GM21717 (cell line): ENCODE results near the gene TNFRSF25.
"Not testable (repeated sequence)": the region's sequence is repeated elsewhere in the genome, so short reads cannot be mapped to it uniquely, and the experiment has no call there.

Source experiments
- ATAC-seq: cut with Tn5 transposase; IDR thresholded peaks from one replicate; pipeline ENCODE4 v1.9.1; 2021; ENCODE audit warnings: mild to moderate bottlenecking, moderate library complexity; ENCODE audit not compliant: unreplicated experiment

Gene TNFRSF25

DNA sequence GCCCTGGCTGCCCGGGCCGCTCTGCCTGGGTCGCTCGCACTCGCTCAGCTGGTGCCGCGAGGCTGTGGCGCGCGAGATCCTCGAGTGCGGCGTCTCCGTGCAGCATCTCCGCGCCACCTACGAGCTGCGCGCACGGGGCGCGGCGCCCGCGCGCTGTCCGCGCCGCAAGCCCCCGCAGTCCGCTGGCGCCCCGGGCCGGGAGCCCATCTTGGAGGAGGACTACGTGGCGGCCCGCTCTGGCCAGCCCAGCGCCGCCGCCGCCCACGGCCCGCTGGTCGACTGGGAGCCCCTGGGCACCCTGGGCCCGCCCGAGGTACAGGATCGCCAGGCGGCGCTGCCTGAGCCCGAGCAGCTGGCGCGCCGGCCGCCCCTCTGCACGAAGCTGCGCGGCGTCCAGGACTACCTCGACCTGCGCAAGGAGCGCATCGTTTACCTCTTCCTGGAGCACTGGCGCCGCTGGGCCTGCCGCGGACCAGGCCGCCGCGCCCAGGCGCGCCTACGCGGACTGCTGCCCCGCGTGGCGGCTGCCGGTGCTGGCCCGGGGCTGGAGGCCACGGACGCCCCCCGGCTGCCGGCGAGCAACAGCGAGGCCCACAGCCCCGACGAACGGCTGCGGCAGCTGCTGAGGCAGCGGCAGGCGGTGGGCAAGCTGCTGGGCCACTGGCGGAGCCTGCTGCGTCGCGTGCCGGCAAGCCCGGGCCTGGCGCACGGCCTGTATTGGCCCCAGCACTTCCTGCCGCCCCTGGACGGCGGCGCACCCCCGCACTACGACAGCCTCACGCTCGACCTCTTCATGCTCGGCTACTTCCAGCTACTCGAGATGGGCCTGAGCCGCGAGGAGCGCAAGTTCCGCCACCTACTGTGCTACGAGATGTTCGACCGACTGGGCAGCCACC lies 10.9 kb downstream of the TNFRSF25 start:
- no peak for ATAC-seq

DNA sequence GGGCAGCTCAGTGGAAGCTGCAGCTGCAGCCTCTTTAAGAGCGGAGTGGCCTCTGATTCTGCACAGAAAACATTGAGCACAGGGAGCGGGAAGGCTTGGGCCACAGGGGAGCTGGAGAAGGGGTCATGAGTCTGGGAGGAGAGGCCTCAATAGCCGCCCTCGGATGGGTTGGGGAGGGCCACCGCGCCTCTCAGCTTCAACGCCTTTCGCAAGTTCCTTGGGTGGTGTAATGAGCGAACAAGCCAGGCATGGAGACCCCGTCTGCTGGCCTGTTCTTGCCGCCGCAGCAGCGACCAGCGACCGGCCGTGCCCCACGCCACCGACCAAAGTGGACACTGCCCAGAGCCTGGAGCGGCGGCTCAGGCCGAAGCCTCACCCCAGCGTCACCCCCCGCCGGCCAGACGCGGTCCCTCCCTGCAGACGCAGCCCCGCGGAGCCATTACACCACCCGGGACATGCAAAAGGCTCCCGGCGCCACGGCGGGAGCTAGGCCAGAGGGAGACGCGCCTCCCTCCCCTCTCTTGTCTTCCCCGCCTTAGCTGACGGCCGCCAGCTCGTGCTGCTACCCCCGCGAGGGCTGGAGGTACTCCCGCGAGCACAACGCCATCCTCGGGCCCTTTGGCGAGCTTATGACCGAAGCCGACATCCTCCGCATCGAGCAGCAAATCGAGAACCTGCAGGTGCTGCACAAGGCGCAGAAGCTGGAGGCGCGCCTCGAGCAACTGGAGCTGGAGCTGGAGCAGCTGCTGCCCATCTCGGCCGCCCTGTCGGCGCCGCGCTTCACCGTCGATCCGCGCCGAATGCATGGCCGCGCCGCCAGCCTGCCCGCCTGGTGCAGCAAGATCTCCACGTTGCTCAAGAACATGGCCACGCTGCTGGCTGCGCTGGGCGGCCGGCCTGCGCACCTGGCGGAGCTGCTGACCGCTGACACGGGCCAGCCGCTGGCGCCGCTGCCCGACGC lies 11.8 kb downstream of the TNFRSF25 start:
- ATAC-seq, result not testable (repeated sequence)

DNA sequence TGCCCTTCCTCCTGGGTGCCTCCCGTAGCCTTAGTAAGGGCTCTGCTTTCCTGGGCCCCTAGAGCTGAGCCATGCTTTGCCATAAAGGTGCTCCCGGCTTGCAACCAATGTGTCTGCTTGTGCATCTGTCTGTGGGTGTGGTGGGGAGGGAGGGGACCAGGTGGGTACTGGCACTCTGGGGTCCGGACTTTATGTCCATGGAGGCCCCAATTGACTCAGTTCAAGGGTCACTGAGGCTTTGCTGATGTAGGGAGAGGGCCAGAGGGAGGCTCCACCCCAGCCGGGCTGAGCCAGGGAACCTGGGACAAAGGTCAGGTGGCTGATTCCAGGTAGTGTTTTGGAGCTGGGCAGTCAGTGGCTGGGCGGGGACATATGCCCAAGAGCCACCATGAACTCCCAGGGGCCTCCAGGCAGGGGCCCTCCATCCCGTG lies 15.0 kb downstream of the TNFRSF25 start:
- ATAC-seq, result no peak

DNA sequence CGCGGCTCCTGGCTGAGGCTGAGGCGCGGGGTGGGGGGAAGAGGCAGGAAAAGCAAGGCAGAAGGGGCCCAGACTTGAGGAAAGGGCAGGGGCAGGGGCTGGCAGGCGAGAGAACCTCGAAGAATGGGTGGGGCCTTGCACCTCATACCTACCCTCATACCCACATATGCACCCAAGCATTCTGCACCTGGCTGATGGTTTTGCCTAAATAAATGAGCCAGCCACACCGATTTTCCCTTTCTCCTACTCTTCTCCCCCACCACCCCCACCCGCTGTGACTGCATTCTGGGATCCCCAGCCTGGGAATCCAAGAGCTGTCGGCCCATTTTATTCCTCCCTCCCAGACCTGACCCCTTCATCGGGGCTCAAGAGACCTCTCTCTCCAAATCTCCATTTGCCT lies 15.5 kb downstream of the TNFRSF25 start:
- ATAC-seq, result not testable (repeated sequence)

DNA sequence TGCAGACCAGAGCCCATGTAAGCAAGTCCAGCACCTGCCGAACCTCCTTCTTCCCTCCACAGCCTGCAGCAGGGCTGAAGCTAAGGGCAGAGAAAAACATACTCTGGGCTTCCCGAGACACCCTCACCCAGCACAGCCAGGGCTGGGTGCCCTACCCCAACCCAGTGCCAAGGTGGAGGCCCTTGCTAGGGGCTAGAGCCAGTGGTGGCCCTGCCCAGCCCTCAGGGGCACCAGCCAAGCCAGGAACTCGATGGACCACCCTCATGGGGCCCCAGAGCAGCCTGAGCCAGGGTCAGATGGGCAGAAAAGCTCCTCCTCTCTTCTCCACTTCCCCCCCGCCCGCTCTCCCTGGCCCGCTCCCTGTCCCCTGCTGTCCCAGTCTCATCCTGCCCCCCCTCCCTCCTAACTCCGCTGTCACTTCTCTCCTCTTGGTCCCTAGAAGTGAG lies 15.9 kb downstream of the TNFRSF25 start:
- ATAC-seq, result no peak

DNA sequence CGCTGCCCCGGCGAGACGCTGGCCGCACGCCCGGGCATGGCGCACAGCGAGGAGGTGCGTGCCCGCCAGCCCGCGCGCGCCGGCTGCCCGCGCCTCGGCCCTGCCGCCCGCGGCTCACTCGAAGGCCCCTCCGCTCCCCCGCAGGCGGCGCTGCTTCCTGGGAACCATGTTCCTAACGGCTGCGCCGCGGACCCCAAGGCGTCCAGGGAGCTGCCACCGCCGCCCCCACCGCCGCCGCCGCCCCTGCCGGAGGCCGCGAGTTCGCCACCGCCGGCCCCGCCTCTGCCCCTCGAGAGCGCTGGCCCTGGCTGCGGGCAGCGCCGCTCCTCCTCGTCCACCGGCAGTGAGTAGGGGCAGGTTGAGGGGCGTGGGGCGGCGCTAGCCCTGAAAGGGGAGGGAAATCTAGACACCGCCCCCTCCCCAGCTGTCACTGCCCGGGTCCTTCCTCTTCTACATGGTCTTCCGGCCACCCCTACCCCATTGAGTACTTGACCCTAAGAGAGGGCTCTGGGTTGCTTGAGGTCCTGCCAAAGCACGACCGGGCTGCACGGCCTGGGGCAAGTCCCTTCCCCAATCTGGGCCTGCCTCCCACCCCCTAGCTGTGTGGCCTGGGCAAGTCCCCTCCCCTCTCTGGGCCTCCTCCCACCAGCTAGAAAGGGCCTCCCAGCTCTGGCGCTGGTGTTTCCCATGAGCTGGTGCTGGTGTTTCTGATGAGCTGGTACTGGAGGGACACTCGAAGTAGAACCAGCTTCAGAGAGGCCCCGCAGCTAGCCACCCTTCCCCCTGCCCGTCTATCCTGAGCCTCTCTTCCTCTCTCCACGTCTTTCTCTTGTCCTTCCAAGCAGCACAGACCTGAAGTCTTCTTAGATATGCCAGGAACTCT lies 17.0 kb downstream of the TNFRSF25 start:
- no peak for ATAC-seq

DNA sequence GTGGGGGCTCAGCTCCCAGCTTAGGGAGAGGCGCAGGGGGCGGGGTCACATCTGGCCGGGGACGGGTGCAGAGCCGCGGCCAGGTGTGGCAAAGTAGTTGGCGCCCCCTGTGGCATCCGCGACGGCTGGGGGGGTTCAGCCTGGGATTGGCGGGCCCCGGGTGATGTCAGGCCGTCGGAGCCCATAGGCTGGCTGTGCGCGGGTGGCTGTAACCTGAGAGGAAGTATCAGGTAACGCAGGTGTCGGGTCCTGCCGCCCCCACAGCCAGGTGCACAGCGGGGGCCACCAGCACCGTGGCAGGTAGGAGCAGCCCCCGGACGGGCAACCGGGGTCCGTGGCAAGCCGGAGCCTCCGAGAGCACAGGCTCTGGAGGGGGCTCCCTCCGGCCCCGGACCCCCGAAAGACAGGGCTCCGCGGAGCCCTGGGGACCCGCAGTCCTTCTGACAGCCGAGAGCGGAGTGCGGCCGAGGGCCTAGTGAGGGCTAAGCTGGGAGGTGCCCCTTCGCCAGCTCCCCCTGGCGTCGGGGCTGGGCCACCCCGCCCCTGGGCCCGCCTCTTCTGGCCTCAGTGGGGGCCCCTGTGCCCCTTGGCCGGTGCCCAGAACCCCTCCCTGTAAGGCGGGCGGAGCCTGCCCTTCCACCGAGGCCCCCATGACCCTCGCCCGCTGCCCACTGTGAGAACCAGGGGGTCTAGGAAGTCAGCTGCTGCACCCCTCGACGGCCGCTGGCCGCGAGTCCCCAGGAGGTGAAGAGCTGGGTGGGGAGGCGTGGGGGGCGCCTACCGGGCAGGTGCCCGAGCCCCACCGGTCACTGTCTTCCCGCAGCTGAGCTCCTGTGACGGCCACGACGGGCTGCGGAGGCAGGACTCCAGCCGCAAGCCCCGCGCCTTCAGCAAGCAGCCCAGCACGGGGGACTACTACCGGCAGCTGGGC lies 17.9 kb downstream of the TNFRSF25 start:
- ATAC-seq, result no peak

DNA sequence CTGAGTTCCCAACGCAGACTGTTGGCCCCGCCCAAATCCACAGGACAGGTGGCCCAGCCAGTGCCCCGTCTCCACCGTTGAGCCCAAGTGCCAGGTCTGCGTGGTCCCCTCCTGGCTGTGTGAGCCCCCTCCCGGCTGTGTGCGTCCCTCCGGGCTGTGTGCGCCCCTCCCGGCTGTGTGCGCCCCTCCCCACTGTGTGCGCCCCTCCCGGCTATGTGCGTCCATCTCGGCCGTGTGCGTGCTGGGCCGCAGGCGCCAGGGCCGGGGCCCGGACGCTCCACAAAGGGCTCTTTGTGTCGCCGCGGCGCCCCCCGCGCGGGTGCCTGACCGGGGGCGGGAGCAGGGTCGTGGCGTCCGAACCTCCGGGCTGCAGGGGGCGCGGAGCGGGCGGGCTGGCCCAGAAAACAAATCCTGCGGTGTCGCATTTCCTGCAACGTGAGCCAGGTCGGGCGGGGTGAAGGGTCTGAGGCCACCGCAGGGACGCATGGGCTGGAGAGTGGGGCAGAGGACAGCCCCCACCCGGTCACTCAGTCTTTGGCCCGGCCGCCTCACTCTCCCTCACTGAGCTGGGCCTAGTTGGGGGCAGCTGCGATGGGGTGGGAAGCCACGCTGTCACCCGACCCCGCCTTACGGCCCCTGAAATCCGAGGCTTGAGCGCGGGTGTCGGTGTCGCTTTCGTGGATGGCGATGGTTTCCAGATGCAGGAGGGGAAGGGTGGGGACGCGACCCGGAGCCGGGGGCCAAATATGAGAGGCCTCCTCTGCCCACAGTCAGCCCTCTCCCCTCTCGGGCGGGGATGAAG lies 18.8 kb downstream of the TNFRSF25 start:
- ATAC-seq, result no peak

DNA sequence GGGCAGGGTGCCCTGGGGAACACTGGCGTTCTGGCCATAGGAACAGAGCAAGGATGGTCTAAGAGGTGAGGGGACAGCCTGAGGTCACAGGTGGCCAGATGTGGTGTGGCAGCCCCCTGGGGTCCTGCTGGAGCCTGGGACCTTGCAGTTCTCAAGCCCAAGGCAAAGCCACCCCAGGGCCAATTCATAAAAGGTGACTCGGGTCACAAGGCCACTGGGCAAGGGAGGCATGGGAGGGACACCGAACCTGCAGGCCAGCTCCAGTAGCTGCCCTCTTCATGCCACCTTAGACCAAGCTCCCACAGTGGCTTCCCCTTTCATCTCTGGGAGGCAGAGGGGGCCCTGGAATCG lies 19.3 kb downstream of the TNFRSF25 start:
- no peak for ATAC-seq

DNA sequence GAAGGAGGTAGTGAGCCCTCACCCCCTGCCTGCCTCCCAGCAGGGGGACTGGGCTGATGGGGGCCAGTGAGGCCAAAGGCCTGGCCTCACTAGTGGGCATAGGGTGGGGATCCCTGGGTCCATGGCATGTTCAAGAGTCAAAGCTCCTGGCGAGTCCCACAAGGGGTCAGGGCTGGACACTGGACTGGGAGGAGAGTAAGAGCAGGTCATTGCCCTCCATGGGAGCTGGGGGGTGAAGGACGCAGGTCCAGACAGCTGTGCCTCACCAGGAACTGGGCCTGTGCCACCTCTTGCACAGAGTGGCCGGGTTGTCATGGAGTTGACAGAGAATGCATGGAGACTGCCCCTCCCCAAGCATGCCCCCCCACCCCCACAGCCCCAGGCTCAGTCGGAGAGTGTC lies 20.0 kb downstream of the TNFRSF25 start:
- not testable (repeated sequence) for ATAC-seq

DNA sequence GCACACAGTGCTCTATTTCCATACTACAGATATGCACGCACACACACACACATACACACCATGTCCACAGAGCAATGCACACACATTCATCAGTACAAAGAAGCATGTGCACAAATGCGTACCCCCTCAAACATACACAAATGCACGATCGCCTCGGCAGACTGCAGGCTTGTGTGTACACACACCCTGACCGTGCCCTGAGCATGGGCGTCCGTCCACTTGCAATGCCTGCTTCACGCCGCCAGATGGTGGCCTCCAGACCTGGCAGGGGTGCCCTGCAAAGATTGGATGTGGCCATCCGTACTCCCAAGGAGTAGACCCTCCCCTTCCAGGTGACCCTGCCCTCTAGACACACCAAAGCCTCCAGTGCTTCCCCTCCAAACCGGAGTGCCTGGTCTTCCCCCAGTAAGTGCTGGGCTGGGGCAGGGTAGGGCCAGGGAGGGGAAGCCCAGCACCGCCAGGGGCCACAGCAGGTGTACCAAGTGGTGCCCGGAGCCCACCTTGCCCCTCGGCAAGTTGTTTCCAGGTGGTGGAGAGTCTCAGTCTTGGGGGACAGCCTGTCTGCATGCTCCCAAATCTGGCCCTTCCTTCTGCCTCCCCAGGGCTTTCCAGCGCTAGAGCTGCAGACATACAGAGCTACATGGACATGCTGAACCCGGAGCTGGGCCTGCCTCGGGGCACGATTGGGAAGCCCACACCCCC lies 20.8 kb downstream of the TNFRSF25 start:
- ATAC-seq, result no peak

DNA sequence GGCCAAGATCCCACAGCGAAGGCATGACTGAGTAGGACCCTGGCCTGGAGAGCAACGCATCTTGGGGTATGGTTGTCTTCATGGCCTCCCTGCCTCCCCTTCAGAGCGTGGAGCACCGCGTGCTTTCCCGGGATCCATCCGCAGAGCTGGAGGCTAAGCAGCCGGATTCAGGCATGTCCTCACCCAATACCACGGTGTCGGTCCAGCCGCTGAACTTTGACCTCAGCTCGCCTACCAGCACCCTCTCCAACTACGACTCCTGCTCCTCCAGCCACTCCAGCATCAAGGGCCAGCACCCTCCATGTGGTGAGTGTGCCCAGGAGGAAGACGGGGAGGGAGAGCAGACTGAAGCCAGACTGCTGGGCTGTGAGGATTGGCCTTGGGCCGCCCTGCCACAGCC lies 21.6 kb downstream of the TNFRSF25 start:
- ATAC-seq, result no peak

DNA sequence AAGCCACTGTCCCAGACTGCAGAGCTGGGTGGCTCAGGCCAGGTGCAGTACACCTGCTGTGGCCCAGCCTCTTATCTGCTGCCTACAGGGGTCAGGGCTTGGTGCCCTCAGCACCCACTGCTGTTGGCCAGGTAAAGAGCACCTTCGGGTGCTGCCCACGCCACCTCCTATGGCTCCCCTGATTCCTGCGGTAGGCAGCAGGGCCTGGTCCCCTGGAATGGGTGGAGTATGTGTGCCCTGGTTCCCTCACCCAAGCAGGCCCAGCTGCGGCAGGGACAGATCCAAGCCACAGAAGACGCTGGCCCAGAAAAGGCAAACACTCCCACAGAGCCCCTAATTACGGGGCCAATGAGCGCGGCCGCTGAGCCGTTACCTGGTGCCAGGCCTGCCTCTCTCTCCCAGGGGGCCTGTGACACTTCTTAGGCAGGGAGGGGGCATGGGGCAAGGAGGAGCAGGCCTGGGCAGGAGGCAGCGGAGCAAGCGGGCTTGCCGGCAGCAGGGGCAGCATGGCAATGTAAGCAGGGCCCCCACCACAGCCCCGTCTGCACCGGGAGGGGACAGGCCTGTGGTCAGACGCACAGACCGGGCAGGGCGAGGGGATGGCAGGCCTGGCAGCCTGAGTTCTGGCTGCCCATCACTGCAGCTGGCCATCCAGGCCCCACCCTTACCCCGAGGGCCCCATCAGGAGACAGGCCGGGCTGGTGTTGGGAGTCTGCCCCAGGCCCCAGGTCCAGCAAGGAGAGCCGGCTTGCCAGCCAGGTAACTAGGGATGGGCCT lies 22.4 kb downstream of the TNFRSF25 start:
- ATAC-seq, result no peak

DNA sequence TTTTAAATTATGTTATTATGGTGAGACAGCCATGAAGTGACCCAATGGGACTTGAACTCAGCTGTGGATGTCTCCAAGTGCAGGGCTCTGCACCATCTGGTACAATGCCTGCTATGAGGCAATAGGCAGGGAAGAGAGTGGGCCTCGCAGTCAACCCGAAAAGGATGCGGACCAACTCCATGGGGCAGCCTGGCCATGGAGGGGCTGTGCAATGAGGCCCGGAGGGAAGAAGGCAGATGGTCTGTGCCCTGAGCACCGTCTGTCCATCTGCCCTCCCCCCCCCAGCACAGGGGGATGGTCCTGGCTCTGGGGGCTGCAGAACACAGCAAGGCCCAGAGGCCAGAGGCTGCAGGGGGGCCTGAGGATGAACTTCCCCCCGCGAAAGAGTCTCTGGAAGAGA lies 24.4 kb downstream of the TNFRSF25 start:
- no peak for ATAC-seq

DNA sequence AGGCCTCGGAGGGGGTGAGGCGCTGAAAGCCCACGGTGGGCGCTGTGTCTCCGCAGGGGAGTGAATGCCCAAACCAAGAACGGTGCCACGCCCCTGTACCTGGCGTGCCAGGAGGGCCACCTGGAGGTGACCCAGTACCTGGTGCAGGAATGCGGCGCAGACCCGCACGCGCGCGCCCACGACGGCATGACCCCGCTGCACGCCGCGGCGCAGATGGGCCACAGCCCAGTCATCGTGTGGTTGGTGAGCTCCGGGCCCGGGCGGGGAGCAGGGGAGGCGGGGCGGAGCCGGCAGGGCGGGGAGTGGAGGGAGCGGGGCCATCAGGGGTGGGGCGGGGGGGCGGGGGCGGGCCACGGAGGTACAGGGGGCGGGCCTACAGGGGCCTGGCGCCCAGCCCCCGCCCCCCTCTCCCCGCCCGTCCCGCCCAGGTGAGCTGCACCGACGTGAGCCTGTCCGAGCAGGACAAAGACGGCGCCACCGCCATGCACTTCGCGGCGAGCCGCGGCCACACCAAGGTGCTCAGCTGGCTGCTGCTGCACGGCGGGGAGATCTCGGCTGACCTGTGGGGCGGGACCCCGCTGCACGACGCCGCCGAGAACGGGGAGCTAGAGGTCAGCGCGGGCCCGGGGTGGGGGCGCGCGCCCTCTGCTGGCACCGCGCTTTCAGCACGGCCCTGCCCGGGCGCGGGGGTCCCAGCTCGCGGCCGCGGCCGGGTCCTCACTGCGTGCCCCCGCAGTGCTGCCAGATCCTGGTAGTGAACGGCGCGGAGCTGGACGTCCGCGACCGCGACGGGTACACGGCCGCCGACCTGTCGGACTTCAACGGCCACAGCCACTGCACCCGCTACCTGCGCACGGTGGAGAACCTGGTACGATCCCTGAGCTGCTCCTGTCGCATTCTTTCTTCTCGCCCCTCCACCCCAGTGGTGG lies 25.5 kb downstream of the TNFRSF25 start:
- no peak for ATAC-seq

DNA sequence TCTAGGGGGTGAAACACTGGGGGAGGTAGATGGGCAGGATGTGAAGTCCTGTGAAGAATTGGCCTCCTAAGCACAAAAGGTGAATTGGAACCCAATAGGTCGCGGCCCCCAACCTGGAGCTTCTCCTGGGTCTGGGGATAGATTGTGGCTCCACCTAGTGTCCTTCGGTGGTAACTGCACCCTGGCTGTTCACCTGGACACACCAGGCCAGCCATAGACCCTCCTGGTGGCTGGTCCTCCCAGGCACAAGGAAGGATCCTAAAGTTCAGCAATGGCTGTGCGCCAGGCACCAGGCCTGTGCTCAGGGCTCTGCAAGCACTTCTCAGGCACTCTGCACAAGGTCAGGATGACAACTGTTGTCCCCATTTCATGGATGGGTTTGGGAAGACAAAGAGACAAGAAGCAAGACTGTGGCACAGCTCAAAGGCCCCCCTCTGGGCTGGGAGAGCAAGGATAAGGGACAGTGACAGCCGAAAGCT lies 27.9 kb downstream of the TNFRSF25 start:
- no peak for ATAC-seq
